Inflammatory macrophage treated with lipopolysaccharide for 1 hour (primary cell): ENCODE results near the gene A2ML1.
"Not testable (repeated sequence)": the region's sequence is repeated elsewhere in the genome, so short reads cannot be mapped to it uniquely, and the experiment has no call there.

Experiments
- DNase-seq, 2 donors: peaks; one replicate each; pipeline ENCODE4 v3.0.0-alpha.2; 2020 to 2022

Gene A2ML1

GRCh38 chr12:8909752-8910151 is 87.3 kb downstream of the A2ML1 start:
- DNase-seq, result no peak

DNA sequence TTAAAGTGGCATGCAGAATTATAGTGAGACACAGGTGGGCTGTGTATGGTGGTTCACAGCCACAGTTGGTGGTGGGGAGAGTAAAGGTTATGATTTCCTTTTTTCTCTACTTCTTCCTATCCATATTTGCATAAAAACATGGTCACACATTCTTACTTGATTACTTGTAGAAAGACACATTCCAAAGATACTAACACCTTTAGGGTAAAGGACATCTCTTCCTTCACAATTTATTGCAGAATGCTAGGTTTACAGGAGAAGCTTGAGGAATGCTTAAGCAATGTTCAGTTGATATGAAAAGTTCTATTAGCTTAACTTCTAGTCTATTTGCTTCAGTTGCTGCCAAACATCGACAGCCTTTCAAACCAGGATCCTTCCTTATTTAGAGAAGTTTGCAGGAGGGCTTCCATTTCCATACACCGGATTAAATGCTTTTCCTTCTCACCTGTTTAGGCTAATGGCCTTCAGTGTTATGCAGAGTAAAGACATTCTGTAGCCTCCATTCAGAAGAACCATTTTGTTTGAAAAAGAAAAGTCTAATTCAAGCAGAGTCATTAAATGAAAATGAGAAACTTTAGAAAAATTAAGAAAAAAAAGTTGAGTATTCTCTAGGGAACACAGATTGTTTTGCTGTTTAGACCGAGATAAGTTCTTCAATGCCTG is 89.3 kb downstream of the A2ML1 start:
- no peak for DNase-seq

GRCh38 chr12:8912914-8913313 is 90.5 kb downstream of the A2ML1 start:
- DNase-seq, result no peak

GRCh38 chr12:8913702-8914032 is 91.2 kb downstream of the A2ML1 start:
- no peak for DNase-seq

DNA sequence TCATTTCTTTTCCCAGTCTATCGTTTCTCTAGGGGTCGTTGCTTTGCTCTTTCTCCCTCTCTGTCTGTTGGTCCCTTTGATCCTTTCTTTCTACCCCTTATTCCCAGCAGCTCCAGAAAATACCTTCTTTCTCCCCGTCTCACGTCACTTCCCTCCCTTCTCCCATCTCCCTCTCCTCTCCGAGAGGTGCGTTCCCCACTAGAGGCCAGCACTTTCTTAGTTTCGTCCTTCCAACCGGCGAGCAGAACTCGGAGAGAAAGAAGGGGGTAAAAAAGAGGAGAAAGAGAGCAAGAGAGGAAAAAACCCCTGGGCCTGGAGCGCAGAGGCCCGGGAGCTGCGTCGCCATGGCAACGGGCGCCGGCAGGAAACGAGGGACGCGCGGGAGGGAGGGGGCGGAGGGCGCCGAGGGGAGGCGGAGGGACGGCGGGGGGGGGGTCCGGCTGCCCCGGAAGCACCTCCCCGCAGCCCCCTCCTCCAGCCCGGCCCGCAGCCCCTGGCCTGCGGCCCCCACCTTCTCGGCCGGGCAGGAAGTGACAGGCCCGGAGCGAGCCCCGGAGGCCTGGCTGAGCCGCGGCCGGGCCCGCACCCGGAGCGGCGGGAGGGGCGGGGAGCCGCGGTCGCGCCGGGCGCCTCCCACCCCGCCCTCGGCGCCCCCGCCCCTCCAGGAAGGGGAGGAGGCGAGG is 91.8 kb downstream of the A2ML1 start, which contains the start of gene PHC1:
Gene PHC1 (plus strand): TSS at position 477 of the 683 bp plus-strand sequence. CDS start 3,169 bp downstream, outside the sequence.
- peak; percentile 22 to 46 for DNase-seq

GRCh38 chr12:8914716-8915526 is 92.5 kb downstream of the A2ML1 start:
- no peak for DNase-seq

DNA sequence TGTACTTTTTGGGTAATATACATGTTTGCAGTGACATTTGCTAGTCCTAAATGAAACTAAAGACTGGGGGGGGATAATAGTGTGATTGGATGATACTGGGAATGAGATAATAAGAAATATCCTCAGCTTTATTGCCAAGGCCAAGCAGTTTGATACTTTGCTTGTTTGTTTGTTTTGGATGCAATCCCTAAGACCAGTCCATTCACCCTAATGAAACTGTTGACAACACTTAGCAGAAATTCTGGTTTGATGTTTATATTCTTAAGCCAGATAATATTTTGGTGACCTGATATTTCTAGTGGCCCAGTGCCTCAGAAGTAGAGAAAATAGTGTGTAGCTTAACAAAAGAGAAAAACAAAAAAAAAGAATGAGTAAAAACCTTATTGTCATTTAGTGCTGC is 93.7 kb downstream of the A2ML1 start:
- DNase-seq, result no peak

GRCh38 chr12:8917031-8917430 is 94.6 kb downstream of the A2ML1 start:
- no peak for DNase-seq

DNA sequence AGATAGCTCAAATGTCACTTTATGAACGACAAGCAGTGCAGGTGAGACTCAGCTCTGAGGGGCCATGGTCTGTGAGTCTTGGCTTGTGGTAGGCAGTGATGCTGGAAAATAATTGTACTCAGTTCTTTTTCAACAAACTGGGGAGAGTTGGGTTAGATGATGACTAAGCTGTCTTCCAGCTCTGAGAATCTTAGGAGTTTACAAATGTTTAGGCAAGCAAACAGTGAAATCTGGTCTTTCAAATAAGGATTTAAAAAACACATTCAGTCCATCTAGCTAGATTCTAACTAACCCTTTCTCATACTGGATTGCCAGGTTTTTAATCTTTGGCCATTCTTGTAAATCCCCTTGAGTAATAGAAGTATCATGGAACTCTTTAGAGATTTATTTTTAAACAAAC is 95.3 kb downstream of the A2ML1 start:
- DNase-seq, result no peak

GRCh38 chr12:8919643-8920042 is 97.2 kb downstream of the A2ML1 start:
- not testable (repeated sequence) for DNase-seq

GRCh38 chr12:8922544-8922943 is 100.1 kb downstream of the A2ML1 start:
- no peak for DNase-seq
